Measurements from ENCODE around the gene C1orf226.

C1orf226 gene

DNA sequence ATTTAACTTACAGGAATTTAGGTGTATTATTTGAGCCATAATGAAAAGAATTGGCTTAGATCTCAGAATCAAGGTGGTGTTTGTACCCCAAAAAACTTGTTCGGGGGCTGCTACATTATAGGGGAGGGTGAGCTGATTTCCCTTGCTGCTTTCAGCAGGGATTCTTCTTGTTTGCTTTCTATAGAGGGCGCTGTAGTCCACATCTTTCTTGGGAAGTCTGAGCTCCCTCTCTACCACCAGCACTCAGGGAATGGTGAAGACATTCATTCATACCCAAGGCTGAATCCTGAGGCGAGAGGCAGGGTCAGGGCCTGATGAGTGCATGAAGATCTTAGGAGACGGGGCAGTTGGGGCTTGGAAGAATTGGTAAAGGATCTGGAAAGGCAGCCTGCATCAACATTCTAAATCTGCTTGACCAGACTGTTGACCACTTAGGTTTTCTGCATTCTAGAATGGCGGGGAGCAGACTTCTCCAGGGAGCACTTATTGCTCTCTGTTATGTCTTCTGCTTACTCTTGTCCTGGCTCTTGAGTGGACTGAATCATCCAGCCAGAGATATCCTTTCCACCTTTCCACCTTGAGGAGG lies 23.8 kb upstream of the C1orf226 start:
- peaks cover 0 to 5% of the 10 kb centered on the region in 2 donors for H3K4me1 ChIP-seq (ENCODE audit: control insufficient read depth in 2 of 2, insufficient read depth in 1 of 2, low read depth in 1 of 2, low read length in 2 of 2)
- H4K91ac ChIP-seq (ENCODE audit: low read depth, low read length, poor library complexity): no peak overlapping the region
- no peak overlapping the region for H3K4me2 ChIP-seq (ENCODE audit: insufficient read depth, low read length, poor library complexity, severe bottlenecking)
- H3K9me3 ChIP-seq (replicated peaks in 1 of 2; ENCODE audit: control insufficient read depth in 2 of 2, insufficient read depth in 1 of 2, low read depth in 1 of 2, low read length in 2 of 2): no peaks in the 10 kb centered on the region
- peak; percentile 51 for DNase-seq (ENCODE audit: low spot score)
- H2AK5ac ChIP-seq (ENCODE audit: low read depth, low read length): no peak overlapping the region
- WGBS, 2 donors (ENCODE audit: extremely low coverage in 2 of 2, insufficient read length in 2 of 2, insufficient replicate concordance in 1 of 2): no CpG with 5 or more reads among the region's 5 CpGs
- peaks cover 7 to 73% of the 10 kb centered on the region in 2 donors for H3K36me3 ChIP-seq (replicated peaks in 1 of 2; ENCODE audit: control insufficient read depth in 2 of 2, insufficient read depth in 2 of 2, low read length in 2 of 2)
- no peaks in the 10 kb centered on the region for H3K79me1 ChIP-seq (ENCODE audit: low read depth, low read length)
- no peak overlapping the region for H3K27ac ChIP-seq (replicated peaks; ENCODE audit: low read length)
- no peak overlapping the region for H2BK12ac ChIP-seq (ENCODE audit: low read length)
- no peak overlapping the region for H2AFZ ChIP-seq (ENCODE audit: low read length)
- H3K14ac ChIP-seq (ENCODE audit: low read length): no peak overlapping the region
- H4K8ac ChIP-seq (ENCODE audit: low read depth, low read length): no peak overlapping the region
- H3K4me3 ChIP-seq (ENCODE audit: low read length in 2 of 2): no peak overlapping the region
- no peak overlapping the region for H2BK5ac ChIP-seq (ENCODE audit: low read length)
- no peak overlapping the region for H3K4ac ChIP-seq (ENCODE audit: low read length)
- no peak overlapping the region for H2BK15ac ChIP-seq (ENCODE audit: low read length)
- no peak overlapping the region for H2BK120ac ChIP-seq (ENCODE audit: low read depth, low read length)
- H3K18ac ChIP-seq (ENCODE audit: low read length): no peak overlapping the region
- H3K27me3 ChIP-seq (ENCODE audit: control insufficient read depth in 3 of 3, insufficient read depth in 3 of 3, low read depth in 1 of 3, low read length in 3 of 3): no peaks in the 10 kb centered on the region
- no peak overlapping the region for H3K23ac ChIP-seq (ENCODE audit: low read depth, low read length, poor library complexity)
- no peak overlapping the region for H3K9ac ChIP-seq (ENCODE audit: low read depth, low read length, poor library complexity)

DNA sequence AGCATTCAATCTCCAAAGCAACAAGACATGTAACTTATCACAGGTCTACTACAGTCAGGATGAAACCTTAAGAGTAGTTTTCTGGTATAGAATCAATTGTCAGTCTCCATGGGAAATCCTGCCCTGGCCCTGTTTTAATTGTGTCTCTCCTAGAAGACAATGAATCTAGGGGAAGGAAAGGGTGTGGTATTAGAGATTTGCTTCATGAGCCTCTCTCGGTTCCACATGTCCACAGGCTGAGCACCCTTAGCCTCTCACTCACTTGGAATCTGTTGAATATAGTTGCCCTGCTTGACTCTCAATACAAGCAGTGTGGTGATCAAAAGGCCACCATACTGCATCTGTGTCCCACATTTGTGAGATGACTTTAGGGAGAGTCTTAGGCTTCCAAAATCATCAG lies 22.6 kb upstream of the C1orf226 start:
- H3K79me1 ChIP-seq (ENCODE audit: low read depth, low read length): no peaks in the 10 kb centered on the region
- no peaks in the 10 kb centered on the region for H3K9me3 ChIP-seq (replicated peaks in 1 of 2; ENCODE audit: control insufficient read depth in 2 of 2, insufficient read depth in 1 of 2, low read depth in 1 of 2, low read length in 2 of 2)
- no peak overlapping the region for H2BK120ac ChIP-seq (ENCODE audit: low read depth, low read length)
- H2BK15ac ChIP-seq (ENCODE audit: low read length): no peak overlapping the region
- H3K27ac ChIP-seq (replicated peaks; ENCODE audit: low read length): no peak overlapping the region
- H2AFZ ChIP-seq (ENCODE audit: low read length): no peak overlapping the region
- no peak overlapping the region for H3K4me3 ChIP-seq (ENCODE audit: low read length in 2 of 2)
- no peak overlapping the region for H3K18ac ChIP-seq (ENCODE audit: low read length)
- H3K4ac ChIP-seq (ENCODE audit: low read length): no peak overlapping the region
- H4K91ac ChIP-seq (ENCODE audit: low read depth, low read length, poor library complexity): no peak overlapping the region
- peaks cover 7 to 79% of the 10 kb centered on the region in 2 donors for H3K36me3 ChIP-seq (replicated peaks in 1 of 2; ENCODE audit: control insufficient read depth in 2 of 2, insufficient read depth in 2 of 2, low read length in 2 of 2)
- no peaks in the 10 kb centered on the region for H3K4me1 ChIP-seq (ENCODE audit: control insufficient read depth in 2 of 2, insufficient read depth in 1 of 2, low read depth in 1 of 2, low read length in 2 of 2)
- H3K4me2 ChIP-seq (ENCODE audit: insufficient read depth, low read length, poor library complexity, severe bottlenecking): no peak overlapping the region
- DNase-seq (ENCODE audit: low spot score): no peak
- no peak overlapping the region for H3K14ac ChIP-seq (ENCODE audit: low read length)
- H3K27me3 ChIP-seq (ENCODE audit: control insufficient read depth in 3 of 3, insufficient read depth in 3 of 3, low read depth in 1 of 3, low read length in 3 of 3): no peaks in the 10 kb centered on the region
- H3K23ac ChIP-seq (ENCODE audit: low read depth, low read length, poor library complexity): no peak overlapping the region
- H2AK5ac ChIP-seq (ENCODE audit: low read depth, low read length): no peak overlapping the region
- H2BK5ac ChIP-seq (ENCODE audit: low read length): no peak overlapping the region
- H4K8ac ChIP-seq (ENCODE audit: low read depth, low read length): no peak overlapping the region
- WGBS, 2 donors (ENCODE audit: extremely low coverage in 2 of 2, insufficient read length in 2 of 2, insufficient replicate concordance in 1 of 2): no CpG with 5 or more reads among the region's 1 CpG
- H3K9ac ChIP-seq (ENCODE audit: low read depth, low read length, poor library complexity): no peak overlapping the region
- no peak overlapping the region for H2BK12ac ChIP-seq (ENCODE audit: low read length)

DNA sequence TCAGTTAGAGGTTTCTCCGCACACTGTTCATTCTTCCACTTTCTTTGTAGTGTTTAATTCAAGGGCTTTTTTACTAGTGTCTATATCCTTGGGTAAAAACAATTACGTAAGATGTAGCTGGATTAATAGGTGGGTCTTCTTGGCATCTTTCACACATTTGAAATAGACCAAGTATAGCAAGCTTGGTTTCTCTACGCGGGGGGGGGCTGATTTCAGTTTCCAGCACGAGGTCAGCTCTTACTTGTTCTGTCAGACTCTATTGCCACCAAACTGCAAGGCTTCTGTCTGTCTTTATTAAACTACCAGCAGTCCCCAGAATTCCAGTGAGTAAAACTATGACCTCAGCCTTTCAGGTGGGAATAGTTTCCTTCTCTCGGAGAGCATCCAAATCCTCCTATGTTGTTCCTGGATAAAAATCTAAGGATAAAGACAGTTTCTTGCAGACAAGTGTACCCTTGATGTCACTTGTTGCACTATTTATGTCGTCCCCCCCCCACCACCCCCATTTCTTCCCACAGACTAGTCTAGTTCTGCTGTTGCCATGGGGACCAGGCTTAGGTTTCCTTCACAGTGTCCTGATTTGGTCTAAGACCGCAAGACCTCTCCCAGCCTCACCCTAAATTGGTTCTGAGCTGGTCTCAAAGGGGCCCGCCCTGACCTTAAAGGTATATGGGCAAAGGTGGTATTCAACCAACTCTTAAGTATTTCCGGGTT lies 21.8 kb upstream of the C1orf226 start:
- H3K36me3 ChIP-seq (replicated peaks in 1 of 2; ENCODE audit: control insufficient read depth in 2 of 2, insufficient read depth in 2 of 2, low read length in 2 of 2): peaks cover 7 to 78% of the 10 kb centered on the region in 2 donors
- no peak overlapping the region for H3K4me2 ChIP-seq (ENCODE audit: insufficient read depth, low read length, poor library complexity, severe bottlenecking)
- H3K9ac ChIP-seq (ENCODE audit: low read depth, low read length, poor library complexity): no peak overlapping the region
- H3K27me3 ChIP-seq (ENCODE audit: control insufficient read depth in 3 of 3, insufficient read depth in 3 of 3, low read depth in 1 of 3, low read length in 3 of 3): no peaks in the 10 kb centered on the region
- H4K8ac ChIP-seq (ENCODE audit: low read depth, low read length): no peak overlapping the region
- no peak overlapping the region for H2BK120ac ChIP-seq (ENCODE audit: low read depth, low read length)
- H3K23ac ChIP-seq (ENCODE audit: low read depth, low read length, poor library complexity): no peak overlapping the region
- H3K79me1 ChIP-seq (ENCODE audit: low read depth, low read length): no peaks in the 10 kb centered on the region
- no peak overlapping the region for H3K14ac ChIP-seq (ENCODE audit: low read length)
- no peak overlapping the region for H2AK5ac ChIP-seq (ENCODE audit: low read depth, low read length)
- no peak overlapping the region for H2BK15ac ChIP-seq (ENCODE audit: low read length)
- H3K18ac ChIP-seq (ENCODE audit: low read length): no peak overlapping the region
- WGBS, 2 donors (ENCODE audit: extremely low coverage in 2 of 2, insufficient read length in 2 of 2, insufficient replicate concordance in 1 of 2): no CpG with 5 or more reads among the region's 10 CpGs
- H3K4ac ChIP-seq (ENCODE audit: low read length): no peak overlapping the region
- no peaks in the 10 kb centered on the region for H3K4me1 ChIP-seq (ENCODE audit: control insufficient read depth in 2 of 2, insufficient read depth in 1 of 2, low read depth in 1 of 2, low read length in 2 of 2)
- H2BK12ac ChIP-seq (ENCODE audit: low read length): no peak overlapping the region
- DNase-seq (ENCODE audit: low spot score): no peak
- no peak overlapping the region for H4K91ac ChIP-seq (ENCODE audit: low read depth, low read length, poor library complexity)
- H3K9me3 ChIP-seq (replicated peaks in 1 of 2; ENCODE audit: control insufficient read depth in 2 of 2, insufficient read depth in 1 of 2, low read depth in 1 of 2, low read length in 2 of 2): no peaks in the 10 kb centered on the region
- H3K27ac ChIP-seq (replicated peaks; ENCODE audit: low read length): no peak overlapping the region
- H2AFZ ChIP-seq (ENCODE audit: low read length): no peak overlapping the region
- no peak overlapping the region for H3K4me3 ChIP-seq (ENCODE audit: low read length in 2 of 2)
- H2BK5ac ChIP-seq (ENCODE audit: low read length): no peak overlapping the region

DNA sequence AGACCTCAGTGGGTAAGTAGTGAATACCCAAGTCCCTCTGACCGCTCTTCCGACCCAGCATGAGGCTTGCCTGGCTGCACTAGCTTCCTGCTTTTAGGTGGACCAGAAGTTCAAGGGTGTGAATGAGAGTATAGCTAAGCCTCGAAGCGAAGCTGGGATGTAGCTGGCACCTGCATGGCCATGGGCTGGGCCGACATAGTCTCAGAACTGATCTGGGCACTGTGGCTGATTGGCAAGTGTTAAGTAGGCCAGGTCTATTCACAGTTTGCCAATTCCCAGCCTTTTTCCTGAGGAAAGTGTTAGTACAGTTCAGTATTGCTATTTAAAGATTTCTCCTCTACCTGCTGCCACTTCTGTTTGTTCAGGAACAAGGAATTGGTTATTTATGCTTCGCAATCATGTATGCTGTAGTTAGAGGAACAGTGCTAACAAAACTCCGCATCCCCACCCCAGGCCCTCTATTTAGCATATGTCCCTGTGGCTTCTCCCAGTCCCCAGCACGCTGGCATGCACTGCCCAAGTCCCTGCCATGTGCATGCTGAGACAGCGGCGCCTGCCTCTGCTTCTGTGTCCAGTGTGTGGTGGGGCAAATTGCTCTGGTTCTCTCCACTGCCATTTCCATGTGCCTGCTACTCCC lies 21.2 kb upstream of the C1orf226 start:
- Histone ChIP-seq H4K91ac (ENCODE audit: low read depth, low read length, poor library complexity) (no peak overlapping the region), H3K9me3 (replicated peaks in 1 of 2; ENCODE audit: control insufficient read depth in 2 of 2, insufficient read depth in 1 of 2, low read depth in 1 of 2, low read length in 2 of 2) (no peaks in the 10 kb centered on the region), H3K18ac (ENCODE audit: low read length) (no peak overlapping the region), H2AK5ac (ENCODE audit: low read depth, low read length) (no peak overlapping the region), H4K8ac (ENCODE audit: low read depth, low read length) (no peak overlapping the region), H3K14ac (ENCODE audit: low read length) (no peak overlapping the region), H3K4me2 (ENCODE audit: insufficient read depth, low read length, poor library complexity, severe bottlenecking) (no peak overlapping the region), H2BK5ac (ENCODE audit: low read length) (no peak overlapping the region), H3K36me3 (replicated peaks in 1 of 2; ENCODE audit: control insufficient read depth in 2 of 2, insufficient read depth in 2 of 2, low read length in 2 of 2) (peaks cover 4 to 77% of the 10 kb centered on the region in 2 donors), H3K4ac (ENCODE audit: low read length) (no peak overlapping the region), H3K4me1 (ENCODE audit: control insufficient read depth in 2 of 2, insufficient read depth in 1 of 2, low read depth in 1 of 2, low read length in 2 of 2) (no peaks in the 10 kb centered on the region), H2AFZ (ENCODE audit: low read length) (no peak overlapping the region), H3K23ac (ENCODE audit: low read depth, low read length, poor library complexity) (no peak overlapping the region), H3K4me3 (ENCODE audit: low read length in 2 of 2) (no peak overlapping the region), H2BK12ac (ENCODE audit: low read length) (no peak overlapping the region), H3K27me3 (ENCODE audit: control insufficient read depth in 3 of 3, insufficient read depth in 3 of 3, low read depth in 1 of 3, low read length in 3 of 3) (no peaks in the 10 kb centered on the region), H2BK15ac (ENCODE audit: low read length) (no peak overlapping the region), H2BK120ac (ENCODE audit: low read depth, low read length) (no peak overlapping the region), H3K79me1 (ENCODE audit: low read depth, low read length) (no peaks in the 10 kb centered on the region), H3K9ac (ENCODE audit: low read depth, low read length, poor library complexity) (no peak overlapping the region), H3K27ac (replicated peaks; ENCODE audit: low read length) (no peak overlapping the region)
- WGBS, 2 donors (ENCODE audit: extremely low coverage in 2 of 2, insufficient read length in 2 of 2, insufficient replicate concordance in 1 of 2): no CpG with 5 or more reads among the region's 10 CpGs
- DNase-seq (ENCODE audit: low spot score): no peak

All from neuronal stem cell (in vitro differentiated cells).